HuH-7.5 (cell line): ENCODE results near the gene CUTA.
"Not testable (repeated sequence)": the region's sequence is repeated elsewhere in the genome, so short reads cannot be mapped to it uniquely, and the experiment has no call there.

Experiments used
- DNase-seq: peaks from one replicate; pipeline ENCODE4 v3.0.0; 2011; ENCODE audit warnings: low spot score

Gene CUTA

GRCh38 chr6:33405386-33405940 lies 12.4 kb downstream of the CUTA start:
- DNase-seq = no peak

- DNase-seq = no peak
These were observed 13.0 kb downstream of the CUTA start for GRCh38 chr6:33404884-33405283.

- not testable (repeated sequence) for DNase-seq
These were observed 18.0 kb downstream of the CUTA start for GRCh38 chr6:33399881-33400280.

GRCh38 chr6:33398601-33399000 lies 19.3 kb downstream of the CUTA start:
- DNase-seq = not testable (repeated sequence)

GRCh38 chr6:33397541-33397940 lies 20.4 kb downstream of the CUTA start:
- no peak for DNase-seq

GRCh38 chr6:33392979-33393378 lies 24.9 kb downstream of the CUTA start:
- DNase-seq = no peak

- DNase-seq = no peak
These were observed 25.3 kb downstream of the CUTA start for GRCh38 chr6:33392595-33392948.

GRCh38 chr6:33391922-33392594 lies 25.8 kb downstream of the CUTA start:
- DNase-seq = no peak

GRCh38 chr6:33391278-33391921 lies 26.5 kb downstream of the CUTA start, which contains the start of gene KIFC1:
Gene KIFC1, plus strand, starts transcription at chr6:33391823. Its CDS starts 163 bp downstream, at chr6:33391986.
- DNase-seq = peak; percentile 83

GRCh38 chr6:33390767-33391277 lies 27.1 kb downstream of the CUTA start:
- no peak for DNase-seq

- no peak for DNase-seq
These were observed 27.7 kb downstream of the CUTA start for GRCh38 chr6:33390173-33390572.

GRCh38 chr6:33384581-33385020 lies 33.3 kb downstream of the CUTA start:
- no peak for DNase-seq

- DNase-seq = no peak
These were observed 34.3 kb downstream of the CUTA start for GRCh38 chr6:33383427-33384185.

- no peak for DNase-seq
These were observed 37.5 kb downstream of the CUTA start for GRCh38 chr6:33380272-33380981.

GRCh38 chr6:33379184-33379583 lies 38.7 kb downstream of the CUTA start:
- not testable (repeated sequence) for DNase-seq

GRCh38 chr6:33377171-33377570 lies 40.7 kb downstream of the CUTA start:
- no peak for DNase-seq

GRCh38 chr6:33375143-33375671 lies 42.7 kb downstream of the CUTA start:
- DNase-seq = no peak

- no peak for DNase-seq
These were observed 43.7 kb downstream of the CUTA start for GRCh38 chr6:33373960-33374910.

- DNase-seq = no peak
These were observed 45.3 kb downstream of the CUTA start for GRCh38 chr6:33372526-33373123.

- DNase-seq = not testable (repeated sequence)
These were observed 46.0 kb downstream of the CUTA start for GRCh38 chr6:33371901-33372300.
